GM18526 (cell line): ENCODE results near the gene SOCS3.

Experiments
- POLR2A ChIP-seq: IDR thresholded peaks from 3 replicates; pipeline ENCODE4 v1.6.1; 2011; ENCODE audit not compliant: insufficient read length; ENCODE audit errors: extremely low read depth

SOCS3 gene

DNA sequence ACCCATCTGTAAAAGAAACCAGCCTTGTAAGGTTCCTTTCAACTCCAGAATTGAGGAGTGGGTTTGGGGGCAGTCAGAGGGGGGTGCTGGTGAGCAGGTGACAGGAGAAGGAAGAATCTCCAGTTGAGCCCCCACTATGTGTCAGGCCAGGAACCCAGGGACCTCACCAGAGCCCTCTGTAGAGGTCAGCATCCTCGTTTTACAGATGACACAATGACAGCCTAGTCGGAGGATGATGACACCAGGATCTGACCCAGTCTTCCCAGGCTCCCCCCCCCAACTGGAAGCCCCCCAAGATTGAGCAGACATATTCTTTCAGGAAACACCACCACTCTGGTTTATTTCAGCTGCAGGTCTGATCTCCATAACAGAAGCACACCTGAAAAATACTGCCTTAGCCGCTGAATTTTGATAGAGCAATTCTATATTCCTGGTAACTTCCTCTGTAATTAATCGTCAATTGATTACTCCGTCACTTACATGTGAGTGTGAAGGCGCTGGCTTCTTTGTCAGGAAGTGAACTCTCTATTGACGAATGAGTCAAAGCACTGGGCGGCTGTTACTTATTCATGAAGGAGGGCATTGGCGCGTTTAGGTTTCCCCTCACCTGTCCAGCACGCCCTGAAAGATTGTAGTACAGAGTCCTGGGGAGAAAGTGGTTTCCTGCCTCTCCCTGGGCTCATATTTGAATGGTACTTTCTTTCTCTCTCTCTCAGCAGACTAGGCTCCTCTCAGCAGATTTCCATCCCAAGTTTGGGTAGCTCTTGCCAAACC, 21.2 kb downstream of the SOCS3 start:
- TF ChIP-seq POLR2A = no peak

DNA sequence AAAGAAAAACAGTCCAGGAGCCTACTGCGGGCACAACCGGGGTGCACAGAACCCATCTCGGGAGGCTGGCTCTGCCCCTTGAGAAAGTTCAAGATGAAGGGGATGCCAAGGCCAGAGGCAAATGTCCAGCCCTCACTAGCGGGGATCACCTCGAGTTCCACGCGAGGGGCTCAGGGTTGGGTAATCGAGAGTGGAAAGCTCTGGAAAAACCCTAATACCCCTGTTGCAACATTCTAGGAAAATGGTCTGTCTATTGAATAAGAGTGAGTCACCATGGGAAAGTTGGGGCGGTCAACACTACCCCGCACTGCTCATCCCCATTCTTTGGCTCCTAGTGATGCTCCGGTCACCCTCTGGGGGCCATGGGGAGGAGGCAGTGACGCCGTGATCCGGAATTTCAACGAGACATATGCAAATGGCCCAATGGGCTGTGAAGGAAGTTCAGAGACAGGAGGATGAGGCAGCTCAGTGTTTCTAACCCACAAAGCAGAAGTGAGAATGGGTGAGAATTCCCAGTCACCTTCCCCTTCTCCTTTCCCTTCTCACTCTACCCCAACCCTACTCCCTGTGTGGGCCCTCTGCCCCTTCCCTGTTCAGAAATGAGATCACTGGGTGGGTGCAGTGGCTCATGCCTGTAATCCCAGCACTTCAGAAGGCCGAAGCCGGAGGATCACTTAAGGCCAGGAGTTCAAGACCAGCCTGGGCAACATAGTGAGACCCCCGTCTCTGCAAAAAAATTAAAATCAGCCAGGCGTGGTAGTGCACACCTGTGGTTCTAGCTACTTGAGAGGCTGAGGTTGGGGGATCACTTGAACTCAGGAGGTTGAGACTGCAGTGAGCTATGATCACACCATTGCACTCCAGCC, 22.4 kb downstream of the SOCS3 start:
- TF ChIP-seq POLR2A = no peak

DNA sequence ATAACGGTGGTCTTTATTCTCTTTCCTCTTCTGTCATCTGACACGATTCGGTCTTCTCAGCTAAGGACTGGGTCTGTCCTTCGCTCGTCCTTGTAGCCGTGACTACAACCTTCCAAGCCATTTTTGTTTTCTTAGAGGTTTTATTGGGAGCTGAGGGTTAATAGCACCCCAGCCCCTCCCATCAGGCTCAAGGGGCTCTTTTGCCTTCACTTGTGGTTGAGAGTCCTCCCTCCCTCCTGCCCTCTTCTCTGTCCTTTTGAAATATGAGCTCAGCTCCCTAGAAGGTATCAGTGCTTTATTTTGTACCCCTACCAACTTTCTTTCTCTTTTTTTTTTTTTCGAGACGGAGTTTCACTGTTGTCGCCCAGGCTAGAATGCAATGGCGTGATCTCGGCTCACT, 24.7 kb downstream of the SOCS3 start:
- no peak for TF ChIP-seq POLR2A

DNA sequence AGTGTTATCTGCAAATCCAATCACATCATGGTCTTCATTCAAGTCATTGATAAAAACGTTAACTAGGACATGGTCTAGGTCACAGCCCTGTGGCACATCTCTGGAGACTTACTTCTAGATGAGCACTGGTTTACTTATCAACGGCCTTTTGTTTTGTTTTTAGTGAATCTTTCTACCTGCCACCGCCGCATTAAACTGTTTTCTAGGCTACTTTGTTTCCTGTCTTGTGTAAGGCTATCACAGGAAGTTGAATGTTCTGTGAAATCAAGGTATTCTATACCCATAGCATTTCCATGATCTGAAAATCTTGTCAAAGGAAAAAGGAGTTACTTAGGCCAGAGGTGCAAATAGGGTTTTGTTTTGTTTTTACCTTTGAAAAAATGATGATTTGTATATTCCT, 26.9 kb downstream of the SOCS3 start:
- no peak for TF ChIP-seq POLR2A

DNA sequence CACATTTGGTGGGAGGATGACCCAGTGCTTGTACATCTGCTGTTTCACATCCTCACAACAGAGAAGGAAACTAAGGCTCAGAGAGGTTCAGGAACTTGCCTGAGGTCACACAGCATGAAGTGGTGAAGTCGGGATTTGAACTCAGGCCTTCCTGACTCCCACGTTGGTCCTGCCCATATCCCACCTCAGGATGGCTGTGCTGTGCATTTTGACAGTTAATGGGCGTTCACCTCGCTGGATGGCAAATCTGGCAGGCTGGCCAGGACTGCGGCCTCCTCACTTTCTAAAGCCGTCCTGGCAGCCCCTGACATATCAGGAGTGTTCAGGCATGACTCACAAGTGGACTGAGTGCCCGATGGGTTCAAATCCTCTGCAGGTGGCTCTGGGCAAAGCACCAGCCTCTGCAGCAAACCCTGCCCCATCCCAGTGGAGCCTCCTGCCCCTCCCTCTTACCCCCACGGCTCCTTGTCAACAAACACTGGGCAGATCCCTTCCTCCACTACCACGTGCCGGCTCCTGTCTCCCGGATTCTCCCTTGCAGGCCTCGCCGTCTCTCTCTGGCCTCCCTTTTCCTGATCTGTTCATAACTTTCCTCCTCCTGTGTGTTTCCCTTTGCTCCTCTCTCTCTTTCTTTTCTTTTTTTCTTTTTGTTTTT, 29.2 kb downstream of the SOCS3 start:
- no peak for TF ChIP-seq POLR2A

DNA sequence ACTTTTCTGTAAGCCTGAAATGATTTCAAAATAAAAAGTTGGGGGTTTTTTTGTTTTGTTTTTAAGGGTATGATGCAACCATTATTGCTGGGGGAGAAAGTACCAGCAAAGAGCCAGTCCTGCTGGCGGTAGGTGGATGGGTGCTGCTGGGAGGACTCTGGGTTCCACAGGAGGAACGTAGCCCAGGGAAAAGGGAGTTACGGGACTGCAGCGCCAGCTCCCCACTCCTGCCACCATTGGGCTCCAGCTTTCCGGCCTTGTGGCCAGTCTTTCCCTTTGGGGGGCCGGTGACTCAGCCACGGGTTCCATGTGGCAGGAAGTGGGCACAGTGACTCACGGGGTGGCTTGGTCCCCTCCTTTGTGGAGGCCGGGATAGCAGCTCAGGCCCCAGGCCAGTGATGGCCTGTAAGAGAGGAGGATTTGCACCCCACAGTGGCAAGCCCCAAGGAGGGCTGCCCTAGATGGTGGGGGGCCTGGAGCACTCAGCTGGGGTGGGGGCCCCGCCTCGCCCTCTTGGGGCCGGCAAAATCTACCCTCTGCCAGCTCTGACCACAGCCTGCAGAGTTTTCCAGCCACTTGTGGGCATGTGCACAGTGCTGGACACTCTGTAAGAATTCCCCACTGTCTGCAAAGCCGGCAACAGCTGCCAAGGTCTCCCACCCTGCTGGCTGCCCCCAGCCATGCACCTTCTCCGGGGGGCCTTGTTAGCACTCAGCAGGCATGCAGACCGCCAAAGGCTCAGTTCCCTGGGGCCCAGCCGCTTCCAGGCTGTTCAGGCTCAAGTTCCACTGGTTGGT, 30.4 kb downstream of the SOCS3 start:
- TF ChIP-seq POLR2A = no peak

DNA sequence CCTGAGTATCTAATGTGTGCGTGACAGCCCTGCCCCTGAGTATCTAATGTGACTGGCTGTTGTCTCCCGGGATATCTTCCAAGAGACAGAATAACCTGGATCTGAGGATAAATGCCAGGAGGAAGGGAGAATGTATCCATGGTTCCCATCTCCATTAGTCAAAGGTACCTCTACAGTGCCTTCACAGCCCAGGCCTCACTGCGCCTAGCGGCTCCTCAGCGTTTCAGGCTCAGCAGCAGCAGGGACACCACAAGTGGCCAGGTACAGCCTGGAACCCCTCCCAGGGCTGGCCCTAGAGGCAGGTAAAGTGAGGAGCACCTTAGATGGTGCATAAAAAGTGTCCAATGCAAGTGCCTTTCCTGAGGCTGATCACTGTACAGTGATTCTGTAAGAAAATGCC, 32.0 kb downstream of the SOCS3 start:
- no peak for TF ChIP-seq POLR2A

DNA sequence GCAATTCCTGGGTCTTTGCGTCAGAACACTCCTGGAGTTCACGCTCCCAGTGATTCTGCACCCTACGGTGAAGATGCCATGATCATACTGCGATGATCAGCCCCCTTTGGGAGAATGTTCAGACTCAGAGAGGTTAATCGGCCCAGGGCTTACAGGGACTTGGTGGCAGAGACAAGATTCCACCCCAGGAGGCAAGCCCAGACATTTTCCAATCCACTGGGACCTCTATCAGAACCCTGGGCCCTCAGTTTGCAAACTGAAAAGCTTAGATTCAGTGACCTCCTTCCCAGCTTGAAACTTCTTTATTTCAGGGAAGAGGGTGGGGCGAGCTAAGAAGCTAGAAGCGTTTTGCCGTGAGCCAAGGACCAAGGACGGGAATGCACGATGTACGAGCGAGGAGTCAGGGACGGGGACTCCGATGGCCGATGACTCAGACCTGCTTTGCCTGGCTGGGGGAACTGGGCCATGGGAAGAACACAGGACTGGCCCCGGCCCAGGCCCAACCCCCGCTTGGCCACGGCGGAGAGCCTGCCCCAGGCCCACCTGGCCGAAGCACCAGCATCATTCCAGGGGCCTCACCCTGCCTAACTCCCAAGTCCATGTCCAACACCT, 34.7 kb downstream of the SOCS3 start:
- TF ChIP-seq POLR2A = no peak

DNA sequence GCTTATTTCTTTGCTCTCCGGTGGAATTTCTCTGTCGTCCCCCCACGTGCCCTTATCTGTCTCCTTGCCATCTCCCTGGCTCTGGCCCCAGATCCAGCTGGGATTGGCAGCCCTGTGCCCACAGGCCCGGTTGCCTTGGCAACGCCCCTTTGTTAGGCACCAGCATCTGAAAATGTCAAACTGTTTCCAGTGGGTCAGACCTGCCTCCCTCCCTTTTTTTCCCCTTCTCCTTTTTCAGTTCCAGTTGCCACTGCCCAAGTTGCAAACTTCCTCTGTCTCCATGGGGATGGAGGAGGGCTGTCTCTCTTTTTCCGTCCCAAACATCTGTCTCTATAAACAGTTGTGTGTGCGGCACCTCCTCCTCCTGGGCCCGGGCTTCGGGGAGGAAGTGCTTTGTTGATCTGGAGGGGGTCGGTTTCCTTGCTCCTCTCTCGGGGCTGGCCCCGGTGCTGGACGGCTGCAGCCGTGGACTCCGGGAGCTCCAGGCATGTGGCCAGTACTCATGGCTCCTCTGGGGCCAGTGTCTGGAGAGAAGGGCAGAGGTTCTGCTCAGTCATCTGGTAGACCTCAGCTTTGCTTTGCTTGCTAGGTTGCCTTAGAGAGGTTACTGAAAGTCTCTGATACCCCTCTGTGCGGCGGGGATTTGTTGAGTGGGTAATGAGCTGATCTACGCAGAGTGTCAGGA, 35.3 kb downstream of the SOCS3 start:
- no peak for TF ChIP-seq POLR2A

DNA sequence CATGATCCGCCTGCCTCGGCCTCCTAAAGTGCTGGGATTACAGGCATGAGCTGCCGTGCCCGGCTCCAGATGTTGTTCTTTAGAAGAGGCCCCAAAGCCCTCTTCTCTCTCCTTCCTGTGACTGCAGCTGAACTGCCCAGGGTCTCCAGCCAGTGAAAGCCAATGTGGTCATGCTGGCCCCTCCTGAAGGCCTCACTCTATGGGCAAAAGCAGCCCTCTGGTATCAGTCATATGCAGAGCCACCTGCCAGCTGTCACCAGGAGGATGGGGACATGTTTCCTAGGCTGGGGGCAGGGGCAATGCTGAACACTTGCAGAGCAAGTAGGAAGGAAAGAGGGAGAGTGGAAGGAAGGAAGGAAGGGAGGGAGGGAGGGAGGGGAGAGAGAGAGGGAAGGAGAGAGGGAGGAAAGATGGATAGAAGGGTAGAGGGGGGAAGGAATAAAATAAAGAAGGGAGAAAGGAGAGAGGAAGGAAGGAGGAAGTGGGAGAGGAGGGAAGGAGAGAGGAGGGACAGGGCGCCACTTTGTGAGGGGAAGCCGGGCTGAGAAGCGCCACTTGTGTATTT, 36.0 kb downstream of the SOCS3 start:
- TF ChIP-seq POLR2A = no peak

DNA sequence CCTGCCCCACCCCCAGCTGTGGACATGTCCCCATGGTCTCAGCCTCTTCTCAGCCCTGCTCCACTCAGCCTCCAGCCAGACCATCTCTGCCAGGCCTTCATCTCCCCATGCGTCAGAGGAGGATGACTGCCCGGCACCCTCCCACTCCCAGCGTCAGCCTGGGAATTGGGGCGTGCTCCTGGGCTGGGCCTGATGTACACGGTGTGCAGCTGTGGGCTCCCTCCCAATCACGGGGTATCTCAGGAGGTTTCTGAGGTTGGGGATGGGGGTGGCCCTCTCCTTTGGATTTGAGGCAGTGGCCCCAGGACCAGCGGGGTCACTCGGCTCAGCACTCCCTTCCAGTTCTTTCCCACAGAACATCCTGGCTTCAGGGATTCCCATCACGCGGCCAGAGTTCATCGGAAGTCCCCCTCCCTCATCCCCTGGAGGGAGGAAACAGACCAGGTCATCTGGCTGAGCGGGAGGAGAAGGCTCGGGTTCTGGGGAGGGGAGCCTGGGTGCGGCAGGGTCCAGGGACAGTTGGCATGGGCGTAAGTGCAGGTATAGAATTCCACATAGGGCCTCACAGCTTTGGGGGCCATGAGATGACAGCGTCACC, 36.9 kb downstream of the SOCS3 start:
- TF ChIP-seq POLR2A = no peak

DNA sequence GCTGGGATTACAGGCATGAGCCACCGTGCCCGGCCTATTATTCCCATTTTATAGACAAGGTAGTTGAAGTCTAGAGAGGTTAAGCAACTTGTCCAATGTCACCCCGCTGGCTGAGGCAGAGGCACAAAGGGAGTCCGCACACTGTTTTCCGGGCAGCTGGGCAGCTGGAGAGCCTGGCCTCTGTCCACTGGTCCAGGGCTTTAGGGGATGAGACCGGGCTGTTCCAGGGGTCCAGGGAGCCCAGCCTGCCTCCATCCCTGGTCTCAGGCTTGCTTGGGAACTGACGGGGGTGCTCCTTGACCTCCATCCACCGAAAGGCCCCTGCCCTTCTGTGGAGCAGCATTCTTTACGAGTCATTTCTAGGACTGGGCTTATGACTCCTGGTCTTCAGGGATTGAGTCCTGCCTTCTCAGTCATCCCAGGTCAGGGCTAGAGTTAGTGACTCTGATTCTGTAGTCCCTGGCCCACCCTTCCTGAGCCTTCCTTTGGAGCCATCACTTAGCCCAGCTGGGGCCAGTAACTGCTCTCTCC, 37.5 kb downstream of the SOCS3 start:
- no peak for TF ChIP-seq POLR2A

DNA sequence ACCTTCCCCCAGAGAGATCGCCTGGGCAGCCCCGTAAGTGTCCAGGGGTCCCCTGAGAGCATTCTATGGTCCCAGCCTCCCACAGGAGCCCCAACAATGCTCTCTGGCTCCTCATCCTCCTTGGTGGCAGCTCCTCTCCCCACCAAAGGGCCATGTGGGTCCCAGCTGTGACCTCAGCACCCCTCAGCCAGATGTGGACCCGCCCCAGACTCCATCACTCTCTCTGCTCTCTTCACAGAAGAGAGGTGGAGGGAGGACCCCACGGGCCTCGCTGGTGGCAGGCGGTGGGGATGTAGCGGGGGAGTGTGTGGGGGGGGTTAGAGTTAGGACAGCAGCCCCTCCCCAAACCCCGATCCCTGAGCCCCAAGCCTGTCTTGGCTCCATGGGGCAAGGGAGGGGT, 41.0 kb downstream of the SOCS3 start:
- TF ChIP-seq POLR2A = no peak
